PC-9 (cell line): ENCODE results near the gene ITM2C.

Experiments
- EZH2 ChIP-seq: fragments of 200-600 bp; sonication (generic); IDR thresholded peaks from 2 replicates; pipeline ENCODE4 v1.8.0; 2017; ENCODE audit warnings: antibody characterized with exemption, low read depth
- TF ChIP-seq, protein P1 (sequence below): fragments of 200-600 bp; sonication (generic); conservative IDR thresholded peaks from 2 replicates; pipeline ENCODE4 v1.6.1; 2017; ENCODE audit warnings: mixed run types, antibody characterized with exemption, mild to moderate bottlenecking, moderate library complexity

DNA sequence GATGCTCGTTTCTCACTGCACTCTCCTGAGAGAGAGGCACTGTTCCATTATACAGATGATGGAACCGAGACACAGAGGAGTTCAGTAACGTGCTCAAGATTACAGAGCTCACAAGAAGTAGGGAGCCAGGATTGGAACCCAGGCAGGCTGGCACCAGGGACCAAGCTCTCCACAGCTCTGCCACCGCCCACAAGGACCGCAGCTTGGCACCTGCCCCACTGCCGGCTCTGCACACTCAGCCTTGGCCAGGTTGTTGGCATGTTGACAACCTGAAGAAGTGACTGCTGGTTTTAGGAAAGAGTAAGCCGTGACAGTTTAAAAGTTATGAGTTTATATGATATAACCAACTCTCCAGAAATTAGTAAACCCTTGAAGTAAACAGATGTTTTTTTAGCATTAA is 48.0 kb upstream of the ITM2C start:
- TF ChIP-seq, protein P1, sequence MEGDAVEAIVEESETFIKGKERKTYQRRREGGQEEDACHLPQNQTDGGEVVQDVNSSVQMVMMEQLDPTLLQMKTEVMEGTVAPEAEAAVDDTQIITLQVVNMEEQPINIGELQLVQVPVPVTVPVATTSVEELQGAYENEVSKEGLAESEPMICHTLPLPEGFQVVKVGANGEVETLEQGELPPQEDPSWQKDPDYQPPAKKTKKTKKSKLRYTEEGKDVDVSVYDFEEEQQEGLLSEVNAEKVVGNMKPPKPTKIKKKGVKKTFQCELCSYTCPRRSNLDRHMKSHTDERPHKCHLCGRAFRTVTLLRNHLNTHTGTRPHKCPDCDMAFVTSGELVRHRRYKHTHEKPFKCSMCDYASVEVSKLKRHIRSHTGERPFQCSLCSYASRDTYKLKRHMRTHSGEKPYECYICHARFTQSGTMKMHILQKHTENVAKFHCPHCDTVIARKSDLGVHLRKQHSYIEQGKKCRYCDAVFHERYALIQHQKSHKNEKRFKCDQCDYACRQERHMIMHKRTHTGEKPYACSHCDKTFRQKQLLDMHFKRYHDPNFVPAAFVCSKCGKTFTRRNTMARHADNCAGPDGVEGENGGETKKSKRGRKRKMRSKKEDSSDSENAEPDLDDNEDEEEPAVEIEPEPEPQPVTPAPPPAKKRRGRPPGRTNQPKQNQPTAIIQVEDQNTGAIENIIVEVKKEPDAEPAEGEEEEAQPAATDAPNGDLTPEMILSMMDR: no peak
- TF ChIP-seq EZH2: no peak
